ENCODE measurements around the gene KLK15.

The KLK15 gene

GRCh38 chr19:50832666-50833065 is 708 bp downstream of the KLK15 start:
- no peak overlapping the region for H3K4me3 ChIP-seq (ENCODE audit: low read depth, low read length)
- TF ChIP-seq CTCF (IDR thresholded peaks at IDR 0.05; ENCODE audit: insufficient read depth, low read length, missing control alignments), result no peak
- DNase-seq (ENCODE audit: low read depth, low spot score), result no peak
- ChIA-PET POLR2A (no interaction called here), CTCF (no interaction called here)

- ChIA-PET CTCF (no interaction called here), POLR2A (no interaction called here)
- TF ChIP-seq CTCF (IDR thresholded peaks at IDR 0.05; ENCODE audit: insufficient read depth, low read length, missing control alignments), result no peak
- no peak for DNase-seq (ENCODE audit: low read depth, low spot score)
- no peak overlapping the region for H3K4me3 ChIP-seq (ENCODE audit: low read depth, low read length)
Observed at GRCh38 chr19:50831026-50831396, 2.4 kb downstream of the KLK15 start.

GRCh38 chr19:50830266-50831025 is 2.9 kb downstream of the KLK15 start:
- CTCF ChIA-PET, result no interaction called here
- no peak for TF ChIP-seq CTCF (IDR thresholded peaks at IDR 0.05; ENCODE audit: insufficient read depth, low read length, missing control alignments)
- no peak overlapping the region for H3K4me3 ChIP-seq (ENCODE audit: low read depth, low read length)
- no peak for DNase-seq (ENCODE audit: low read depth, low spot score)
- POLR2A ChIA-PET, result no interaction called here

DNA sequence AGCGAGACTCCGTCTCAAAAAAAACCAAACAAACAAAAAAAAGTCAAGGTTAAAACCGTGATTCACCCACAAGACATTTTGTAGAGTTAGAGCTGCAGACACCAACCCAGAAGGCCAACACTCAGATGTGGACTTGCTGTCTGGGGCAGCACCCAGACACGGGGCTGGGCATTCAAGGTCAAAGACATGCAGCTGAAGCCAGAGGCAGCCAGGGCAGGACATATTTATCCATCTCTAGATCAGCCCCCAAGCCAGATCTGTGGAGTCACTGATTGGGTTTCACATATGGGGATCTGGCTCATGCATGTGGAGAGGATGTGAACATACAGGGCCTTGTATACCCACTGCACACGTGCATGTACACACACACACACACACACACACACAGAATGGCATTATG is 3.6 kb downstream of the KLK15 start:
- POLR2A ChIA-PET, result no interaction called here
- no peak for DNase-seq (ENCODE audit: low read depth, low spot score)
- CTCF ChIA-PET, result no interaction called here
- TF ChIP-seq CTCF (IDR thresholded peaks at IDR 0.05; ENCODE audit: insufficient read depth, low read length, missing control alignments), result no peak
- H3K4me3 ChIP-seq (ENCODE audit: low read depth, low read length), result no peak overlapping the region

DNA sequence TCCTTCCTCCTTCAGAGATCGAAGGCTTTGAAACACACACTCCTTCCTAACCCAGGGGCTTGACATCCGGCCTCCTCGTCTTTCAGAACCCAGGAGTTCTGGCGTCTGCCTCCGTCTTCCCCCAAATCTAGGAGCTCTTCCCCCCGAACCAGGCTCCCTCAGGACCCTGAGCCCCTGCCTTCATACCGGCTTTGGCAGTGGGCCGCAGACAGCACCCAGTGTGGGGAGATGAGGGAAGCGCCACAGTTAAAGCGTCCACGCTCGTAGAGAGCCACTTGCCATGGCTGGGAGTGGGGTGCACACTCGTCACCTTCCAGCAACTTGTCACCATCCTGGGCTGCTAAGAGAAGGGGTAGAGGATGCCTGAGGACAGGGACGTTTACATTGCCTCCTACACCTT is 5.9 kb downstream of the KLK15 start:
- TF ChIP-seq CTCF (IDR thresholded peaks at IDR 0.05; ENCODE audit: insufficient read depth, low read length, missing control alignments), result no peak
- DNase-seq (ENCODE audit: low read depth, low spot score), result no peak
- CTCF ChIA-PET, result no interaction called here
- H3K4me3 ChIP-seq (ENCODE audit: low read depth, low read length), result no peak overlapping the region
- POLR2A ChIA-PET, result no interaction called here

GRCh38 chr19:50826492-50827240 is 6.7 kb downstream of the KLK15 start:
- POLR2A ChIA-PET, result no interaction called here
- H3K4me3 ChIP-seq (ENCODE audit: low read depth, low read length), result no peak overlapping the region
- no peak for DNase-seq (ENCODE audit: low read depth, low spot score)
- CTCF ChIA-PET, result no interaction called here
- no peak for TF ChIP-seq CTCF (IDR thresholded peaks at IDR 0.05; ENCODE audit: insufficient read depth, low read length, missing control alignments)
